NT2/D1 (cell line): ENCODE data around the gene PRAMEF8.
"Not testable (repeated sequence)": the region's sequence is repeated elsewhere in the genome, so short reads cannot be mapped to it uniquely, and the experiment has no call there.

Experiments used
- DNase-seq: peaks from one replicate; pipeline ENCODE4 v3.0.0-alpha.2; 2011; ENCODE audit warnings: low read depth, low spot score
- H3K27me3 ChIP-seq: 2 replicates; pipeline ENCODE4 v1.6.0; 2011; ENCODE audit warnings: mild to moderate bottlenecking; ENCODE audit not compliant: insufficient read length, insufficient read depth
- H3K36me3 ChIP-seq: 2 replicates; pipeline ENCODE4 v1.6.1; 2011; ENCODE audit warnings: mild to moderate bottlenecking, low read length, mixed read lengths; ENCODE audit not compliant: insufficient read depth, insufficient read length
- H3K4me1 ChIP-seq: 2 replicates; pipeline ENCODE4 v1.5.1; 2011; ENCODE audit not compliant: insufficient read depth, insufficient read length
- H3K4me3 ChIP-seq: 2 replicates; pipeline ENCODE4 v1.5.1; 2011; ENCODE audit warnings: low read depth; ENCODE audit not compliant: insufficient read length
- H3K9ac ChIP-seq: 2 replicates; pipeline ENCODE4 v1.6.0; 2011; ENCODE audit warnings: low read depth; ENCODE audit not compliant: insufficient read length
- H3K9me3 ChIP-seq: 2 replicates; pipeline ENCODE4 v1.5.1; 2011; ENCODE audit warnings: mild to moderate bottlenecking, low read length; ENCODE audit not compliant: insufficient read depth

PRAMEF8 gene

DNA sequence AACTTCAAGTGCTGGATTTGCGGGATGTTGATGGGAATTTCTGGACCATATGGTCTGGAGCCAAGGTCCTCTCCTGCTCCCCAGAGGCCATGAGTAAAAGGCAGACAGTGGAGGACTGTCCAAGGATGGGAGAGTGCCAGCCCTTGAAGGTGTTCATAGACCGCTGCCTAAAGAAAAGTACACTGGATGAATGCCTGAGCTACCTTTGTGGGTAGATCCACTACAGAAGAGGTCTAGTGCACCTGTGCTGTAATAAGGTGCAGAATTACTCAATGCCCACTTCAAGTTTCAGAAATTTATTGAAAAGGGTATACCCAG lies 38.4 kb downstream of the PRAMEF8 start:
- peaks cover 13% of the 10 kb centered on the region for H3K27me3 ChIP-seq
- not testable (repeated sequence) for H3K36me3 ChIP-seq, H3K4me3 ChIP-seq, DNase-seq, H3K4me1 ChIP-seq, H3K9me3 ChIP-seq, H3K9ac ChIP-seq

- H3K4me1 ChIP-seq, DNase-seq, H3K4me3 ChIP-seq, H3K9ac ChIP-seq, H3K9me3 ChIP-seq, H3K36me3 ChIP-seq: not testable (repeated sequence)
- H3K27me3 ChIP-seq = peaks cover 13% of the 10 kb centered on the region
Observed at GRCh38 chr1:13245841-13246553, 38.9 kb downstream of the PRAMEF8 start.

- not testable (repeated sequence) for H3K36me3 ChIP-seq, H3K9me3 ChIP-seq, H3K4me3 ChIP-seq, H3K9ac ChIP-seq, DNase-seq, H3K4me1 ChIP-seq
- H3K27me3 ChIP-seq = peaks cover 13% of the 10 kb centered on the region
Observed at GRCh38 chr1:13243536-13244263, 41.2 kb downstream of the PRAMEF8 start.

GRCh38 chr1:13239633-13240032 lies 45.3 kb downstream of the PRAMEF8 start:
- H3K4me3 ChIP-seq, H3K4me1 ChIP-seq, H3K27me3 ChIP-seq, H3K36me3 ChIP-seq, H3K9me3 ChIP-seq, H3K9ac ChIP-seq, DNase-seq: not testable (repeated sequence)

GRCh38 chr1:13237572-13237971 lies 47.4 kb downstream of the PRAMEF8 start:
- DNase-seq, H3K27me3 ChIP-seq, H3K9me3 ChIP-seq, H3K9ac ChIP-seq, H3K4me3 ChIP-seq, H3K36me3 ChIP-seq, H3K4me1 ChIP-seq: not testable (repeated sequence)

DNA sequence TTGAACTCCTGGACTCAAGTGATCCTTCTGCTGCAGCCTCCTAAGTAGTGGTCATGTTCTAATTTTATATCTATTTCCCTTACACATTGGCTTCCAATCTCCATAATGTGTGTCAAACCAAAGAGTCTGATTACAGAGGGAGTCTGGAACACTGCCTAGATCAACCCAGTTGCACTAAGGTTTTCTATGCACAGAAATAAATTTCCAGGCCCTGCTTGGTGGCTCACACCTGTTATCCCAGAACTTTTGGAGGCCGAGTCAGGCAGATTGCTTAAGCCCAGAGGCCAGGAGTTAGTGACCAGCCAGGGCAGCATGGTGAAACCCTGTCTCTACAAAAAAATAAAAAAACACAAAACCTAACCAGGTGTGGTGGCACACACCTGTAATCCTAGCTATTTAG lies 50.9 kb downstream of the PRAMEF8 start:
- not testable (repeated sequence) for H3K27me3 ChIP-seq, H3K4me1 ChIP-seq, DNase-seq, H3K9me3 ChIP-seq, H3K9ac ChIP-seq, H3K36me3 ChIP-seq, H3K4me3 ChIP-seq

DNA sequence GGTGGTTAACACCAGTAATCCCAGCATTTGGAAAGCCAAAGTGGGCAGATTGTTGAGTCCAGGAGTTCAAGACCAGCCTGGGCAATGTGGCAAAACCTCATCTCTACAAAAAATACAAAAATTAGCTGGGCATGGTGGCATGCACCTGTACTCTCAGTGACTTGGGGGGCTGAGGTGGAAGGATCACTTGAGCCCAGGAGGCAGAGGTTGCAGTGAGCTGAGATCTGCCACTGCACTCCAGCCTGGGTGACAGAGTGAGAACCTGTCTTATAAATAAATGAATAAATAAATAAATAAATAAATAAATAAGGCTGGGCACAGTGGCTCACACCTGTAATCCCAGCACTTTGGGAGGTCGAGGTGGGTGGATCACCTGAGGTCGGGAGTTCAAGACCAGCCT lies 52.9 kb downstream of the PRAMEF8 start:
- not testable (repeated sequence) for H3K4me3 ChIP-seq, H3K9ac ChIP-seq, H3K27me3 ChIP-seq, H3K9me3 ChIP-seq, H3K36me3 ChIP-seq, H3K4me1 ChIP-seq, DNase-seq
